ENCODE measurements around the gene AVEN.
"Not testable (repeated sequence)": the region's sequence is repeated elsewhere in the genome, so short reads cannot be mapped to it uniquely, and the experiment has no call there.

- TF ChIP-seq RAD21 (CRISPR knock-in tag; IDR thresholded peaks at IDR 0.05); ZNF225 (CRISPR knock-in tag; IDR thresholded peaks at IDR 0.05); ARID2 (CRISPR knock-in tag; IDR thresholded peaks at IDR 0.05; ENCODE audit: borderline replicate concordance); ZNF138 (CRISPR knock-in tag; IDR thresholded peaks at IDR 0.05; ENCODE audit: low read depth): not testable (repeated sequence)
- TF ChIP-seq, protein P1, sequence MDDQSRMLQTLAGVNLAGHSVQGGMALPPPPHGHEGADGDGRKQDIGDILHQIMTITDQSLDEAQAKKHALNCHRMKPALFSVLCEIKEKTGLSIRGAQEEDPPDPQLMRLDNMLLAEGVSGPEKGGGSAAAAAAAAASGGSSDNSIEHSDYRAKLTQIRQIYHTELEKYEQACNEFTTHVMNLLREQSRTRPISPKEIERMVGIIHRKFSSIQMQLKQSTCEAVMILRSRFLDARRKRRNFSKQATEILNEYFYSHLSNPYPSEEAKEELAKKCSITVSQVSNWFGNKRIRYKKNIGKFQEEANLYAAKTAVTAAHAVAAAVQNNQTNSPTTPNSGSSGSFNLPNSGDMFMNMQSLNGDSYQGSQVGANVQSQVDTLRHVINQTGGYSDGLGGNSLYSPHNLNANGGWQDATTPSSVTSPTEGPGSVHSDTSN (CRISPR knock-in tag; IDR thresholded peaks at IDR 0.05; ENCODE audit: borderline replicate concordance): not testable (repeated sequence)
These were observed 11.4 kb upstream of the AVEN start for GRCh38 chr15:34050385-34050784.

All from HepG2 (cell line).